ENCODE measurements around the gene SAMD13.

The SAMD13 gene

GRCh38 chr1:84260852-84261518 is 40.5 kb upstream of the SAMD13 start:
- TF ChIP-seq ZBTB7A (IDR thresholded peaks at IDR 0.05; ENCODE audit: low read depth) = no peak
- no peak for TF ChIP-seq EP300 (IDR thresholded peaks at IDR 0.05; ENCODE audit: borderline replicate concordance)
- TF ChIP-seq TCF12 (IDR thresholded peaks at IDR 0.05; ENCODE audit: low read depth) = no peak
- no peak for TF ChIP-seq TEAD4 (IDR thresholded peaks at IDR 0.05)
- TF ChIP-seq USF1 (IDR thresholded peaks at IDR 0.05) = no peak
- TF ChIP-seq CEBPB (IDR thresholded peaks at IDR 0.05) = no peak
- TF ChIP-seq MAX (IDR thresholded peaks at IDR 0.05) = no peak
- TF ChIP-seq, protein P1, sequence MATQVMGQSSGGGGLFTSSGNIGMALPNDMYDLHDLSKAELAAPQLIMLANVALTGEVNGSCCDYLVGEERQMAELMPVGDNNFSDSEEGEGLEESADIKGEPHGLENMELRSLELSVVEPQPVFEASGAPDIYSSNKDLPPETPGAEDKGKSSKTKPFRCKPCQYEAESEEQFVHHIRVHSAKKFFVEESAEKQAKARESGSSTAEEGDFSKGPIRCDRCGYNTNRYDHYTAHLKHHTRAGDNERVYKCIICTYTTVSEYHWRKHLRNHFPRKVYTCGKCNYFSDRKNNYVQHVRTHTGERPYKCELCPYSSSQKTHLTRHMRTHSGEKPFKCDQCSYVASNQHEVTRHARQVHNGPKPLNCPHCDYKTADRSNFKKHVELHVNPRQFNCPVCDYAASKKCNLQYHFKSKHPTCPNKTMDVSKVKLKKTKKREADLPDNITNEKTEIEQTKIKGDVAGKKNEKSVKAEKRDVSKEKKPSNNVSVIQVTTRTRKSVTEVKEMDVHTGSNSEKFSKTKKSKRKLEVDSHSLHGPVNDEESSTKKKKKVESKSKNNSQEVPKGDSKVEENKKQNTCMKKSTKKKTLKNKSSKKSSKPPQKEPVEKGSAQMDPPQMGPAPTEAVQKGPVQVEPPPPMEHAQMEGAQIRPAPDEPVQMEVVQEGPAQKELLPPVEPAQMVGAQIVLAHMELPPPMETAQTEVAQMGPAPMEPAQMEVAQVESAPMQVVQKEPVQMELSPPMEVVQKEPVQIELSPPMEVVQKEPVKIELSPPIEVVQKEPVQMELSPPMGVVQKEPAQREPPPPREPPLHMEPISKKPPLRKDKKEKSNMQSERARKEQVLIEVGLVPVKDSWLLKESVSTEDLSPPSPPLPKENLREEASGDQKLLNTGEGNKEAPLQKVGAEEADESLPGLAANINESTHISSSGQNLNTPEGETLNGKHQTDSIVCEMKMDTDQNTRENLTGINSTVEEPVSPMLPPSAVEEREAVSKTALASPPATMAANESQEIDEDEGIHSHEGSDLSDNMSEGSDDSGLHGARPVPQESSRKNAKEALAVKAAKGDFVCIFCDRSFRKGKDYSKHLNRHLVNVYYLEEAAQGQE (IDR thresholded peaks at IDR 0.05; ENCODE audit: low read depth) = no peak
- TF ChIP-seq FOXM1 (IDR thresholded peaks at IDR 0.05; ENCODE audit: borderline replicate concordance, low read depth) = no peak
- TF ChIP-seq CREB1 (IDR thresholded peaks at IDR 0.05; ENCODE audit: low read depth) = no peak
- TF ChIP-seq EGR1 (IDR thresholded peaks at IDR 0.05) = no peak
- TF ChIP-seq YY1 (IDR thresholded peaks at IDR 0.05; ENCODE audit: low read depth) = no peak
- TF ChIP-seq NFIC (IDR thresholded peaks at IDR 0.05) = no peak
- no peak for TF ChIP-seq TAF1 (IDR thresholded peaks at IDR 0.05; ENCODE audit: low read depth)
- TF ChIP-seq RAD21 (IDR thresholded peaks at IDR 0.05; ENCODE audit: low read depth) = no peak

GRCh38 chr1:84264961-84265360 is 36.5 kb upstream of the SAMD13 start:
- TF ChIP-seq ZBTB7A (IDR thresholded peaks at IDR 0.05; ENCODE audit: low read depth) = no peak
- no peak for TF ChIP-seq EP300 (IDR thresholded peaks at IDR 0.05; ENCODE audit: borderline replicate concordance)
- no peak for TF ChIP-seq CREB1 (IDR thresholded peaks at IDR 0.05; ENCODE audit: low read depth)

- TF ChIP-seq FOXM1 (IDR thresholded peaks at IDR 0.05; ENCODE audit: borderline replicate concordance, low read depth) (no peak), CEBPB (IDR thresholded peaks at IDR 0.05) (no peak), CREB1 (IDR thresholded peaks at IDR 0.05; ENCODE audit: low read depth) (no peak)
- TF ChIP-seq, protein P1 (IDR thresholded peaks at IDR 0.05; ENCODE audit: low read depth) = no peak
Observed at GRCh38 chr1:84265867-84266266, 35.6 kb upstream of the SAMD13 start.

- no peak for TF ChIP-seq EP300 (IDR thresholded peaks at IDR 0.05; ENCODE audit: borderline replicate concordance)
- TF ChIP-seq EGR1 (IDR thresholded peaks at IDR 0.05) = no peak
- no peak for TF ChIP-seq ZBTB7A (IDR thresholded peaks at IDR 0.05; ENCODE audit: low read depth)
- no peak for TF ChIP-seq RAD21 (IDR thresholded peaks at IDR 0.05; ENCODE audit: low read depth)
- TF ChIP-seq CEBPB (IDR thresholded peaks at IDR 0.05) = no peak
- TF ChIP-seq CREB1 (IDR thresholded peaks at IDR 0.05; ENCODE audit: low read depth) = no peak
- no peak for TF ChIP-seq USF1 (IDR thresholded peaks at IDR 0.05)
- no peak for TF ChIP-seq YY1 (IDR thresholded peaks at IDR 0.05; ENCODE audit: low read depth)
- no peak for TF ChIP-seq FOXM1 (IDR thresholded peaks at IDR 0.05; ENCODE audit: borderline replicate concordance, low read depth)
- TF ChIP-seq TCF12 (IDR thresholded peaks at IDR 0.05; ENCODE audit: low read depth) = no peak
- TF ChIP-seq MAX (IDR thresholded peaks at IDR 0.05) = no peak
Observed at GRCh38 chr1:84266748-84267147, 34.8 kb upstream of the SAMD13 start.

DNA sequence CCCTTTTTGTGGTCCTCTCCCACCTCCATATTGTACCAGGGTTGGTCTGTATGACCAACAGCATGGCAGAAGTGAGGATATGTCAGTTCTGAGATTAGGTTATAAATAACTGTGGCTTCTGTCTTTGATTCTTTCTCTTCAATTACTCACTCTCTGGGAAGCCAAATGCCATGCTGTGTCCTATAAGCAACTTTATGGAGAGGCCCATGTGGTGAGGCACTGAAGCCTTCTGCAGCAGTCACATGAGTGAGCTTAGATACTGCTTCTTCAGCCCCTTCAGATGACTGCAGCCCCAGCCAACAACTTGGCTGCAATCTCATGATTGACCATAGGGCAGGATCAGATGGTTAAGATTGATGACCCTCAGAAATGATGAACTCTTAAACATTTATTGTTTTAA is 34.0 kb upstream of the SAMD13 start:
- TF ChIP-seq YY1 (IDR thresholded peaks at IDR 0.05; ENCODE audit: low read depth) (no peak), USF1 (IDR thresholded peaks at IDR 0.05) (no peak), ZBTB7A (IDR thresholded peaks at IDR 0.05; ENCODE audit: low read depth) (no peak), RAD21 (IDR thresholded peaks at IDR 0.05; ENCODE audit: low read depth) (no peak), NFIC (IDR thresholded peaks at IDR 0.05) (no peak), MAX (IDR thresholded peaks at IDR 0.05) (no peak), TEAD4 (IDR thresholded peaks at IDR 0.05) (no peak), EP300 (IDR thresholded peaks at IDR 0.05; ENCODE audit: borderline replicate concordance) (no peak), TCF12 (IDR thresholded peaks at IDR 0.05; ENCODE audit: low read depth) (no peak), FOXM1 (IDR thresholded peaks at IDR 0.05; ENCODE audit: borderline replicate concordance, low read depth) (no peak), EGR1 (IDR thresholded peaks at IDR 0.05) (no peak)

Measured in Ishikawa (cell line).